Jurkat, Clone E6-1 (cell line): ENCODE results near the gene KIAA1614.
"Not testable (repeated sequence)": the region's sequence is repeated elsewhere in the genome, so short reads cannot be mapped to it uniquely, and the experiment has no call there.

Source experiments
- DNase-seq: peaks from one replicate; pipeline ENCODE4 v3.0.0-alpha.2; 2011; ENCODE audit warnings: low read depth, low spot score
- H3K4me3 ChIP-seq: 2 replicates; pipeline ENCODE4 v1.5.1; 2011; ENCODE audit warnings: mild to moderate bottlenecking, low read length, control low read depth, moderate library complexity

KIAA1614 gene

DNA sequence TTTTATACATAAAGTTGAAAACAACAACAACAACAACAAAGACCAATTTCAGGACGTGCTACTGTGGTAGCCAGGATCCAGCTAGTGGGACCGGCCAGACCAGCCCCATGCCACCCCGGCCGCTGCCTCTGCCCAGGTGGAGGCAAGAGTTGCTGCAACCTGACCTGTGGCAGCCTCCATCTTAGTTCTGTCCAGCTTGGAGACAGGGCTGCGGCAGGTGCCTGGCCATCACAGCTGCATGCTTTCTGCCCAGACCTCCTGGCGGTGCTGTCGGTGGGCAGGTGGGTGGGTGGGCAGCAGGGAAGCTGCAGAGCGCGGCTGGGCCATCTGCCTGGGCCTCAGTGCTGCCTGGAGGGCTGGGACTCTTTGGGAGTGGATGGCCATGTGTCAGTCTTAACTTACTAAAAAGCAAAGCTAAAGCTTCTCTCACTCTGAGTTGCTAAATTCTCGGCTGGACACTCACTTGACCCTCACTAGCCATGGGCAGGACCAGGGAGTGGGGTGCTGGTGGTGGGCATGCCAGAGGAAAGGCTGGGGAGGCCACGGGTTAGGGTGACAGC is 38.6 kb downstream of the KIAA1614 start:
- DNase-seq: no peak
- H3K4me3 ChIP-seq: no peak overlapping the region

- DNase-seq: no peak
- no peak overlapping the region for H3K4me3 ChIP-seq
Observed at GRCh38 chr1:180951836-180952656, 39.3 kb downstream of the KIAA1614 start.

DNA sequence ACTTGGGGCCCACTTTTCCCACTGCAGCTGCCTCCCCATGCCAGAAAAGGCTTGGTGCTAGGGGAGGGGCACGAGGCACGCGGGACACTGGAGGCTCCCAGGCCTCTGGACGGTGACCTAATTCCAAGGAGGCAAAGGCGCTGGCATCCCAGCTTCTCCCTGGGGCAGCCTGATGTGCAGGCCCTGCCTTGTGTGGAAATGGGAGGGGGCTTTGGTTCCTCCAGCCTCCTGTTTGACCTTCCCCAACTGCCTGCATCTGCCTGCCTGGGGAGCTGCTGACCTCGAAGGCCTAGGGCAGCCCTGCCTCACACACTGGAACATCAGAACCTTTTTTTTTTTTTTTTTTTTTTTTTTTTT is 39.9 kb downstream of the KIAA1614 start:
- H3K4me3 ChIP-seq: no peak overlapping the region
- DNase-seq: no peak

- DNase-seq: no peak
- H3K4me3 ChIP-seq: no peak overlapping the region
Observed at GRCh38 chr1:180953291-180954004, 40.8 kb downstream of the KIAA1614 start.

- no peak overlapping the region for H3K4me3 ChIP-seq
- no peak for DNase-seq
Observed at GRCh38 chr1:180954005-180954800, 41.5 kb downstream of the KIAA1614 start.

- no peak for DNase-seq
- no peak overlapping the region for H3K4me3 ChIP-seq
Observed at GRCh38 chr1:180954801-180955165, 42.1 kb downstream of the KIAA1614 start.

- H3K4me3 ChIP-seq: no peak overlapping the region
- DNase-seq: no peak
Observed at GRCh38 chr1:180956028-180956640, 43.4 kb downstream of the KIAA1614 start.

- not testable (repeated sequence) for DNase-seq, H3K4me3 ChIP-seq
Observed at GRCh38 chr1:180959620-180960019, 46.9 kb downstream of the KIAA1614 start.

GRCh38 chr1:180961622-180962021 is 48.9 kb downstream of the KIAA1614 start:
- H3K4me3 ChIP-seq: no peak overlapping the region
- DNase-seq: no peak

GRCh38 chr1:180962178-180962577 is 49.5 kb downstream of the KIAA1614 start:
- no peak overlapping the region for H3K4me3 ChIP-seq
- no peak for DNase-seq

- DNase-seq: no peak
- H3K4me3 ChIP-seq: no peak overlapping the region
Observed at GRCh38 chr1:180964056-180964455, 51.4 kb downstream of the KIAA1614 start.

- DNase-seq: no peak
Observed at GRCh38 chr1:180964595-180964994, 51.9 kb downstream of the KIAA1614 start.

GRCh38 chr1:180966312-180966711 is 53.6 kb downstream of the KIAA1614 start:
- H3K4me3 ChIP-seq: no peak overlapping the region
- no peak for DNase-seq

More at GRCh38 chr1:180964595-180964994, 51.9 kb downstream of the KIAA1614 start:
- no peak overlapping the region for H3K4me3 ChIP-seq

DNA sequence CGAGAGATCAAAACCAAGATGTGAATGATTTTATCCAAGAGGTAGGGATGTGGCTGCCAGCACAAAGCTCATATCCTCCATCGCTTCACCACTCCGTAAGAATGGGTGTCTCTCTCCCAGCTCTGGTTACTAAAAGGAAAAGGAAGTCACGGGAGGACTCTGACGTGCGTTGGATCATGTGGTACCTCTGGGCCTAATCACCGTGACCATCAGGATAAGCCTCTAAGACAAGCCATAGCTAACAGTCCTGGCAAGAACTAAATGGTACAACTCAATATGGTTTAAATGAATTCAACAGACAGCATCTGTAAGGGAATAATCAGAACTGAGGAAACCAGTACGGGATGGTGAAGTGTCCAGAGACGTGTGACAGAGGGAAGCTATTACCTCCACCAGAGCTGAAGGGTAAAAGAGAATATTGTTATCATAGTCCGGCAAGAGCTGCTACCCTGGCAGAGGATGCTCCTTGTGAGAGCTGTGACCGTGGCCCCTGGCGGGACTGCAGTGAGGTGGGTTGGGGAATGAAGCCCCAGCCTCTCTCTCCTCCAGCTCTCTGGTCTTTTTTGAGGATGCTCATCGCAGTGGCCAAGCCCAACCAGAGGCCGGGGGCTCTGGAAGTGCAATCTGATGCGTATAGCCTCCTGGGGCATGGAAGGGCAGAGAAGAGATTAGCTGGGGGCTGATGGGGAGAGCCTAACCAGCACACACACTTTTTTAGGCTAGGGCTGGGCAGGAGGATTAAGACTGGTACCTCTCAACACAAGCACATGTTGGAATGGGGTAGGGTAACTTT is 54.2 kb downstream of the KIAA1614 start:
- no peak for DNase-seq
- H3K4me3 ChIP-seq: no peak overlapping the region

GRCh38 chr1:180967558-180967957 is 54.9 kb downstream of the KIAA1614 start:
- no peak for DNase-seq
- H3K4me3 ChIP-seq: no peak overlapping the region

- DNase-seq, H3K4me3 ChIP-seq: not testable (repeated sequence)
Observed at GRCh38 chr1:180968834-180969233, 56.1 kb downstream of the KIAA1614 start.

DNA sequence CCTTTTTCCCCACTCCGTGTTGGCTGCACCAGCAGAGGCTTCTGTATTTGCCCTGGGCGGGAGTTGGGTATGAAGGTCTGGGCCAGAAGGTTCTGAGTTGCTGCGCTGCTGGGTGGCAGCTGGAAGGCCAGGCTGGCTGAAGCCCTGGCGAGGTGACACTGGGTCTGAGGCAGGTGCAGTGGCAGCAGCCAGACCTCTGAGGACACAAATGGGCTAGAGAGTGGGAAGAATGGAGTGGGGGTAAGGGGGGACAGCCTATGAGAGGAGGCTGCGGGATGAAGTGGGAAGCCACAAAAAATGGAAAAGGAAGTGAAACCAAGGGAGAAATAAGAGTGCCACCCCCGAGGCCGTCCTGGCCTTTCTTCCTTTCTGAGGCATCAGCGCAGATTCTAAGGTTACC is 56.7 kb downstream of the KIAA1614 start:
- no peak for DNase-seq

DNA sequence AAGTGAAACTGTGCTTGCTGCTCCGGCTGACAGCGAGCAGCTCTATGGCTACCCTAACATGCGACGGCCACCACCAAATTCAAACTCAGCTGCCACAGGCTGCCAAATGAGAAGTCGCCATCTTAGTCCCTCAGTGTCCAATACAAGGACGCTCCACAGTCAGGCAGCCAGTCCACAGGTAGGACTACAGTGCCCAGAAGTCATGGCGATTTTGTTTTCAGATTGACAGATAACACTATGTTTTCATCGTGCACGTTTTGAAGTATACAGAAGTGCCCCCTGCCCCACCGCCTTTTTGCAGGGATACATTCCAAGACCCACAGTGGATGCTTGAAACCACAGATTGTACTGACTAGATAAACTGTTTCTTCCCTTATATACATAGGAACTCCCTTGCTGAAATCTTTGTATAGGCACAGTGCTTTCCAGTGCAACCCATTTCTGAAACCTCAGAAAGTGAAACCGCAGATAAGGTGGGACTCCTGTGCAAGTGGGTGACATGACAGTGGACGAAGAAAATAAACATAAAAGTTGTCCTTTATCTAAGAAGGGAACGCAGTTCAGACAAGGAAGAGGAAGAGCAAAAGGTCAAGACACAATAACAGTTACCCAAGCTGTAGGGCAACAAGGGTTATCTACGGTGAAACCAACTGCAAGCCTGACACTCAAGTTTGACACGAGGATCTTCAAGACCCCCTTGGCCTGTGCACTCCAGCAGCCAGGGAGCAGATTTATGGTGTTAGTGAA is 57.8 kb downstream of the KIAA1614 start:
- no peak overlapping the region for H3K4me3 ChIP-seq
- DNase-seq: no peak

More for the DNA sequence above, 56.7 kb downstream of the KIAA1614 start:
- no peak overlapping the region for H3K4me3 ChIP-seq
